HepG2 (cell line): Measurements from ENCODE around the gene PLXND1. TPM values are rescaled to one million over a fixed set of nuclear protein-coding genes. Genes with fewer than 3 reads are reported as not detected.
A peak's percentile ranks its signal among the peaks of the same experiment; 100 is the strongest.

Experiments
- GABPB1 ChIP-seq: IDR thresholded peaks from 2 replicates; pipeline ENCODE4 v1.6.1; 2016; ENCODE audit warnings: mild to moderate bottlenecking, missing genetic modification reagents, moderate library complexity, missing compliant biosample characterization
- PRPF4 ChIP-seq: fragments of 200-400 bp; formaldehyde crosslinking; IDR thresholded peaks from 2 replicates; pipeline ENCODE4 v1.6.1; 2016; ENCODE audit warnings: low read length, low read depth; ENCODE audit not compliant: poor library complexity, severe bottlenecking
- RARA ChIP-seq: IDR thresholded peaks from 2 replicates; pipeline ENCODE4 v1.6.1; 2016; ENCODE audit warnings: missing genetic modification reagents, missing compliant biosample characterization
- ZBTB21 ChIP-seq: sonication (generic); formaldehyde crosslinking; IDR thresholded peaks from 2 replicates; pipeline ENCODE4 v1.4.0; 2020; ENCODE audit warnings: missing genetic modification reagents
- ZBTB8A ChIP-seq: sonication (generic); formaldehyde crosslinking; IDR thresholded peaks from 2 replicates; pipeline ENCODE4 v1.4.0; 2020; ENCODE audit warnings: mild to moderate bottlenecking, low read depth, missing genetic modification reagents, borderline replicate concordance
- ZNF205 ChIP-seq: IDR thresholded peaks from 2 replicates; pipeline ENCODE4 v1.6.1; 2018; ENCODE audit warnings: missing biosample characterization, missing genetic modification reagents
- ZNF382 ChIP-seq: sonication (generic); formaldehyde crosslinking; IDR thresholded peaks from 2 replicates; pipeline ENCODE4 v1.5.0; 2020; ENCODE audit warnings: missing genetic modification reagents, mild to moderate bottlenecking, borderline replicate concordance
- ZNF430 ChIP-seq: sonication (generic); formaldehyde crosslinking; IDR thresholded peaks from 2 replicates; pipeline ENCODE4 v1.9.0; 2021; ENCODE audit warnings: mild to moderate bottlenecking, missing genetic modification reagents
- ZNF572 ChIP-seq: sonication (generic); formaldehyde crosslinking; IDR thresholded peaks from 2 replicates; pipeline ENCODE4 v1.5.1; 2020; ENCODE audit warnings: mild to moderate bottlenecking, missing genetic modification reagents
- ZNF766 ChIP-seq: sonication (generic); formaldehyde crosslinking; IDR thresholded peaks from 2 replicates; pipeline ENCODE4 v1.5.0; 2020; ENCODE audit warnings: missing genetic modification reagents, borderline replicate concordance
- polyA plus RNA-seq, 8 experiments: library from polyadenylated mRNA; depleted of rRNA in 3 of 8; stranded (reverse) in 7 of 8; unstranded in 1 of 8; fragments of >200 nt; fragmentation: Illumina TruSeq in 4 of 8; extraction: Trizol in 4 of 8; gene quantifications; 2 replicates each; pipeline versions ENCODE4 v1.2.1 to v1.2.3, GENCODE V29; 2011 to 2016; ENCODE audit warnings: low read depth in 4 of 8, missing spikeins in 1 of 8, mixed read lengths in 1 of 8; ENCODE audit not compliant: insufficient read depth in 1 of 8
- total RNA-seq, 5 experiments: library from RNA; depleted of rRNA; stranded (reverse); fragments of >200 nt; fragmentation: Illumina TruSeq; extraction: Trizol; gene quantifications; 2 replicates each; pipeline ENCODE4 v1.2.3, GENCODE V29; 2016; ENCODE audit warnings: low read depth in 1 of 5
- TF ChIP-seq, protein P1 (sequence below): sonication (generic); formaldehyde crosslinking; conservative IDR thresholded peaks from 2 replicates; pipeline ENCODE4 v1.4.0; 2020; ENCODE audit warnings: missing genetic modification reagents
- TF ChIP-seq, protein P2 (sequence below): sonication (generic); formaldehyde crosslinking; IDR thresholded peaks from 2 replicates; pipeline ENCODE4 v1.4.0; 2020; ENCODE audit warnings: missing genetic modification reagents, borderline replicate concordance
- TF ChIP-seq, protein P3 (sequence below): IDR thresholded peaks from 2 replicates; pipeline ENCODE4 v1.6.1; 2016; ENCODE audit warnings: low read depth, missing genetic modification reagents, missing compliant biosample characterization

PLXND1 gene
- total and polyA plus RNA-seq, 2 of the 13 experiments (the other 11 are each of a cell fraction or from before 2014, with no cell fraction given), result 15.9 to 42.0 TPM

DNA sequence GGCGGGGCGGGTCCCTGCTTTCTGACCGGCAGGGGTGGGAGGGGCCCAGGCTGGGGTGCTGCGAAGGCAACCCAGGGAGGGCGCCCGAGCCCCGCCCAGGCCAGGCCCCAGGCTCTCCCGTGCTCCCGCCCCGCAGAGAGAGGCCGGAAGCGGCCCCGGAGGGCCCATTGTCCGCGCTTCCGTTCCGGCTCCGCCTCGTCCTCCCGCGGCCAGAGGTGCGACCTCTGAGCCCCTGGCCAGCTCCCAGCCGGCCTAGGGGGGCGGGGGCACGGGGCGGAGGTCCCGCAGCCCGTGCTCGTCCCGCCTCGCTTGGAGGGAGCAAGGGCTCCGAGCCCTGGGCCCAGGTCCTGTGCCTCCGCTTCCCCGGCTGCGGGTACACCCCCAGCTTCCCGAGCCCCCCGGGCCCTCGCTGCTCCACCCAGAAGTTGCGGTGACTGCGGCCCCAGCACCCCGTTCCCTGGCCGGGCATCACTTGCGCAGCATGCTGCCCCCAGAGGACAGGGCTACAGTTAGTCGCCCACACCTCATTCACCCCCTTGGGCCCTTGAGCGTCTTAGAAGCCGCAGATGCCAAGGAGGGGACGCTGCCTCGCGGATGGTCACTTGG, 20.4 kb upstream of the PLXND1 start (continued):
- peak; percentile 95 for TF ChIP-seq GABPB1
- TF ChIP-seq ZNF766, result no peak
- TF ChIP-seq, protein P1, sequence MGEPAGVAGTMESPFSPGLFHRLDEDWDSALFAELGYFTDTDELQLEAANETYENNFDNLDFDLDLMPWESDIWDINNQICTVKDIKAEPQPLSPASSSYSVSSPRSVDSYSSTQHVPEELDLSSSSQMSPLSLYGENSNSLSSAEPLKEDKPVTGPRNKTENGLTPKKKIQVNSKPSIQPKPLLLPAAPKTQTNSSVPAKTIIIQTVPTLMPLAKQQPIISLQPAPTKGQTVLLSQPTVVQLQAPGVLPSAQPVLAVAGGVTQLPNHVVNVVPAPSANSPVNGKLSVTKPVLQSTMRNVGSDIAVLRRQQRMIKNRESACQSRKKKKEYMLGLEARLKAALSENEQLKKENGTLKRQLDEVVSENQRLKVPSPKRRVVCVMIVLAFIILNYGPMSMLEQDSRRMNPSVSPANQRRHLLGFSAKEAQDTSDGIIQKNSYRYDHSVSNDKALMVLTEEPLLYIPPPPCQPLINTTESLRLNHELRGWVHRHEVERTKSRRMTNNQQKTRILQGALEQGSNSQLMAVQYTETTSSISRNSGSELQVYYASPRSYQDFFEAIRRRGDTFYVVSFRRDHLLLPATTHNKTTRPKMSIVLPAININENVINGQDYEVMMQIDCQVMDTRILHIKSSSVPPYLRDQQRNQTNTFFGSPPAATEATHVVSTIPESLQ (CRISPR knock-in tag), result peak; percentile 77; the same call in 1 of the 2 replicates
- no peak for TF ChIP-seq ZNF572
- TF ChIP-seq, protein P2, sequence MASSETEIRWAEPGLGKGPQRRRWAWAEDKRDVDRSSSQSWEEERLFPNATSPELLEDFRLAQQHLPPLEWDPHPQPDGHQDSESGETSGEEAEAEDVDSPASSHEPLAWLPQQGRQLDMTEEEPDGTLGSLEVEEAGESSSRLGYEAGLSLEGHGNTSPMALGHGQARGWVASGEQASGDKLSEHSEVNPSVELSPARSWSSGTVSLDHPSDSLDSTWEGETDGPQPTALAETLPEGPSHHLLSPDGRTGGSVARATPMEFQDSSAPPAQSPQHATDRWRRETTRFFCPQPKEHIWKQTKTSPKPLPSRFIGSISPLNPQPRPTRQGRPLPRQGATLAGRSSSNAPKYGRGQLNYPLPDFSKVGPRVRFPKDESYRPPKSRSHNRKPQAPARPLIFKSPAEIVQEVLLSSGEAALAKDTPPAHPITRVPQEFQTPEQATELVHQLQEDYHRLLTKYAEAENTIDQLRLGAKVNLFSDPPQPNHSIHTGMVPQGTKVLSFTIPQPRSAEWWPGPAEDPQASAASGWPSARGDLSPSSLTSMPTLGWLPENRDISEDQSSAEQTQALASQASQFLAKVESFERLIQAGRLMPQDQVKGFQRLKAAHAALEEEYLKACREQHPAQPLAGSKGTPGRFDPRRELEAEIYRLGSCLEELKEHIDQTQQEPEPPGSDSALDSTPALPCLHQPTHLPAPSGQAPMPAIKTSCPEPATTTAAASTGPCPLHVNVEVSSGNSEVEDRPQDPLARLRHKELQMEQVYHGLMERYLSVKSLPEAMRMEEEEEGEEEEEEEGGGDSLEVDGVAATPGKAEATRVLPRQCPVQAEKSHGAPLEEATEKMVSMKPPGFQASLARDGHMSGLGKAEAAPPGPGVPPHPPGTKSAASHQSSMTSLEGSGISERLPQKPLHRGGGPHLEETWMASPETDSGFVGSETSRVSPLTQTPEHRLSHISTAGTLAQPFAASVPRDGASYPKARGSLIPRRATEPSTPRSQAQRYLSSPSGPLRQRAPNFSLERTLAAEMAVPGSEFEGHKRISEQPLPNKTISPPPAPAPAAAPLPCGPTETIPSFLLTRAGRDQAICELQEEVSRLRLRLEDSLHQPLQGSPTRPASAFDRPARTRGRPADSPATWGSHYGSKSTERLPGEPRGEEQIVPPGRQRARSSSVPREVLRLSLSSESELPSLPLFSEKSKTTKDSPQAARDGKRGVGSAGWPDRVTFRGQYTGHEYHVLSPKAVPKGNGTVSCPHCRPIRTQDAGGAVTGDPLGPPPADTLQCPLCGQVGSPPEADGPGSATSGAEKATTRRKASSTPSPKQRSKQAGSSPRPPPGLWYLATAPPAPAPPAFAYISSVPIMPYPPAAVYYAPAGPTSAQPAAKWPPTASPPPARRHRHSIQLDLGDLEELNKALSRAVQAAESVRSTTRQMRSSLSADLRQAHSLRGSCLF (CRISPR knock-in tag), result no peak
- no peak for TF ChIP-seq ZNF382
- no peak for TF ChIP-seq ZBTB21
- TF ChIP-seq RARA (CRISPR knock-in tag), result peak; percentile 73; the same call in 1 of the 2 replicates
- TF ChIP-seq ZBTB8A (CRISPR knock-in tag), result no peak
- TF ChIP-seq ZNF205 (CRISPR knock-in tag), result peak; percentile 56; the same call in 1 of the 2 replicates
- peak; percentile 84; the same call in 1 of the 2 replicates for TF ChIP-seq ZNF430
- TF ChIP-seq, protein P3, sequence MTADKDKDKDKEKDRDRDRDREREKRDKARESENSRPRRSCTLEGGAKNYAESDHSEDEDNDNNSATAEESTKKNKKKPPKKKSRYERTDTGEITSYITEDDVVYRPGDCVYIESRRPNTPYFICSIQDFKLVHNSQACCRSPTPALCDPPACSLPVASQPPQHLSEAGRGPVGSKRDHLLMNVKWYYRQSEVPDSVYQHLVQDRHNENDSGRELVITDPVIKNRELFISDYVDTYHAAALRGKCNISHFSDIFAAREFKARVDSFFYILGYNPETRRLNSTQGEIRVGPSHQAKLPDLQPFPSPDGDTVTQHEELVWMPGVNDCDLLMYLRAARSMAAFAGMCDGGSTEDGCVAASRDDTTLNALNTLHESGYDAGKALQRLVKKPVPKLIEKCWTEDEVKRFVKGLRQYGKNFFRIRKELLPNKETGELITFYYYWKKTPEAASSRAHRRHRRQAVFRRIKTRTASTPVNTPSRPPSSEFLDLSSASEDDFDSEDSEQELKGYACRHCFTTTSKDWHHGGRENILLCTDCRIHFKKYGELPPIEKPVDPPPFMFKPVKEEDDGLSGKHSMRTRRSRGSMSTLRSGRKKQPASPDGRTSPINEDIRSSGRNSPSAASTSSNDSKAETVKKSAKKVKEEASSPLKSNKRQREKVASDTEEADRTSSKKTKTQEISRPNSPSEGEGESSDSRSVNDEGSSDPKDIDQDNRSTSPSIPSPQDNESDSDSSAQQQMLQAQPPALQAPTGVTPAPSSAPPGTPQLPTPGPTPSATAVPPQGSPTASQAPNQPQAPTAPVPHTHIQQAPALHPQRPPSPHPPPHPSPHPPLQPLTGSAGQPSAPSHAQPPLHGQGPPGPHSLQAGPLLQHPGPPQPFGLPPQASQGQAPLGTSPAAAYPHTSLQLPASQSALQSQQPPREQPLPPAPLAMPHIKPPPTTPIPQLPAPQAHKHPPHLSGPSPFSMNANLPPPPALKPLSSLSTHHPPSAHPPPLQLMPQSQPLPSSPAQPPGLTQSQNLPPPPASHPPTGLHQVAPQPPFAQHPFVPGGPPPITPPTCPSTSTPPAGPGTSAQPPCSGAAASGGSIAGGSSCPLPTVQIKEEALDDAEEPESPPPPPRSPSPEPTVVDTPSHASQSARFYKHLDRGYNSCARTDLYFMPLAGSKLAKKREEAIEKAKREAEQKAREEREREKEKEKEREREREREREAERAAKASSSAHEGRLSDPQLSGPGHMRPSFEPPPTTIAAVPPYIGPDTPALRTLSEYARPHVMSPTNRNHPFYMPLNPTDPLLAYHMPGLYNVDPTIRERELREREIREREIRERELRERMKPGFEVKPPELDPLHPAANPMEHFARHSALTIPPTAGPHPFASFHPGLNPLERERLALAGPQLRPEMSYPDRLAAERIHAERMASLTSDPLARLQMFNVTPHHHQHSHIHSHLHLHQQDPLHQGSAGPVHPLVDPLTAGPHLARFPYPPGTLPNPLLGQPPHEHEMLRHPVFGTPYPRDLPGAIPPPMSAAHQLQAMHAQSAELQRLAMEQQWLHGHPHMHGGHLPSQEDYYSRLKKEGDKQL, result peak; percentile 41; the same call in 1 of the 2 replicates
- no peak for TF ChIP-seq PRPF4
